K562 (cell line): Measurements from ENCODE around the gene NFATC2. TPM values are rescaled to one million over a fixed set of nuclear protein-coding genes. Genes with fewer than 3 reads are reported as not detected.
A peak's percentile ranks its signal among the peaks of the same experiment; 100 is the strongest.

ENCODE experiments used
- ATAC-seq: fragments of 200-7000 bp; cut with Tn5 transposase; 3 replicates; pipeline ENCODE4 v1.9.1; 2020; ENCODE audit warnings: moderate library complexity
- BruUV-seq: library from RNA; stranded (reverse); fragments of 400-500 nt; replicated peaks from 2 replicates; lab custom pipeline; 2021; lab: Mats Ljungman, UMichigan
- CTCF ChIA-PET: fragments of 300-600 bp; formaldehyde crosslinking; extraction: SDS; loops from one replicate; lab custom pipeline; 2021; ENCODE audit warnings: low intra/inter-chr PET ratio; lab: Yijun Ruan, JAX
- POLR2A ChIA-PET: fragments of 300-600, 350-650 bp; sonication (Branson Sonifier 250); formaldehyde crosslinking; extraction: SDS; loops from one replicate; lab custom pipeline; 2021; ENCODE audit warnings: antibody characterized with exemption, inconsistent platforms; lab: Yijun Ruan, JAX
- DNase-seq, 4 experiments: peaks; one replicate each; pipeline versions ENCODE4 v3.0.0 to v3.0.0-alpha.2; 2011 to 2018; ENCODE audit warnings: low spot score in 3 of 4, mixed read lengths in 3 of 4; ENCODE audit errors: extremely low read depth in 1 of 4
- FAIRE-seq: peaks from 2 replicates; lab custom pipeline; 2011; peaks lifted over from hg19 to GRCh38; lab: Jason Lieb, UNC
- H2AFZ ChIP-seq: 2 replicates; pipeline ENCODE4 v1.6.0; 2011; ENCODE audit warnings: low read depth, low read length, control low read depth, inconsistent platforms
- H3K27ac ChIP-seq: fragments of 200-600 bp; 3 replicates; pipeline ENCODE4 v1.8.0; 2011; ENCODE audit warnings: low read depth, mild to moderate bottlenecking, control low read depth, inconsistent platforms, low read length, moderate library complexity, mixed read lengths; ENCODE audit errors: extremely low read depth
- H3K27me3 ChIP-seq, 2 experiments: fragments of 300-600 bp in 1 of 2; 2 replicates in 1 of 2; 3 replicates in 1 of 2; pipeline versions ENCODE4 v1.6.0 to v1.8.0; 2011; ENCODE audit warnings: inconsistent platforms in 2 of 2, low read length in 2 of 2, mild to moderate bottlenecking in 1 of 2, mixed read lengths in 1 of 2, moderate library complexity in 1 of 2; ENCODE audit not compliant: control insufficient read depth in 2 of 2, insufficient read depth in 2 of 2
- H3K36me3 ChIP-seq: fragments of 300-600 bp; 3 replicates; pipeline ENCODE4 v1.8.0; 2011; ENCODE audit warnings: mild to moderate bottlenecking, low read length, inconsistent platforms; ENCODE audit not compliant: control insufficient read depth, insufficient read depth
- H3K4me1 ChIP-seq, 2 experiments: fragments of 200-600 bp in 1 of 2; replicated peaks in 1 of 2; 2 replicates in 1 of 2; 3 replicates in 1 of 2; pipeline versions ENCODE4 v1.5.1 to v1.8.0; 2011; ENCODE audit warnings: inconsistent platforms in 2 of 2, low read length in 2 of 2, mild to moderate bottlenecking in 1 of 2, mixed read lengths in 1 of 2, moderate library complexity in 1 of 2; ENCODE audit not compliant: control insufficient read depth in 2 of 2, insufficient read depth in 2 of 2
- H3K4me2 ChIP-seq: 2 replicates; pipeline ENCODE4 v1.6.1; 2011; ENCODE audit warnings: low read length, control low read depth, inconsistent platforms, mixed read lengths; ENCODE audit not compliant: insufficient read depth
- H3K4me3 ChIP-seq: fragments of 200-600 bp; sonication (generic), shearing (Covaris generic); 2 replicates; pipeline ENCODE4 v1.5.1; 2016; ENCODE audit warnings: control low read depth, inconsistent platforms
- H3K79me2 ChIP-seq: fragments of 200-600 bp; 3 replicates; pipeline ENCODE4 v1.8.0; 2011; ENCODE audit warnings: low read length, inconsistent platforms; ENCODE audit not compliant: control insufficient read depth, insufficient read depth
- H3K9ac ChIP-seq, 2 experiments: 2 replicates each; pipeline versions ENCODE4 v1.6.0 to v1.6.1; 2011; ENCODE audit warnings: low read depth in 2 of 2, low read length in 2 of 2, control low read depth in 1 of 2, inconsistent platforms in 1 of 2, mild to moderate bottlenecking in 1 of 2, mixed read lengths in 1 of 2; ENCODE audit not compliant: insufficient read depth in 1 of 2
- H3K9me1 ChIP-seq: one replicate; pipeline ENCODE4 v1.6.0; 2011; ENCODE audit warnings: inconsistent platforms, mild to moderate bottlenecking, low read length, moderate library complexity; ENCODE audit not compliant: control insufficient read depth, insufficient read depth
- H3K9me3 ChIP-seq: replicated peaks from 2 replicates; pipeline ENCODE4 v1.5.1; 2011; ENCODE audit warnings: low read depth, low read length, inconsistent platforms; ENCODE audit not compliant: control insufficient read depth, insufficient read depth
- H4K20me1 ChIP-seq: replicated peaks from 2 replicates; pipeline ENCODE4 v1.6.1; 2011; ENCODE audit warnings: low read length, inconsistent platforms, mixed read lengths; ENCODE audit not compliant: control insufficient read depth, insufficient read depth
- ADNP ChIP-seq: fragments of 200-800 bp; sonication (Bioruptor generic); IDR thresholded peaks from 2 replicates; pipeline ENCODE4 v1.6.1; 2016; ENCODE audit warnings: missing genetic modification characterization, missing compliant biosample characterization
- ARID3A ChIP-seq: IDR thresholded peaks from 2 replicates; pipeline ENCODE4 v1.6.1; 2012; ENCODE audit warnings: low read depth, low read length, improper control_type of control experiment, borderline replicate concordance
- E2F8 ChIP-seq: fragments of 450-650 bp; IDR thresholded peaks from 2 replicates; pipeline ENCODE4 v1.7.1; 2018; ENCODE audit warnings: mild to moderate bottlenecking, low read depth; ENCODE audit not compliant: partially characterized antibody
- MYC ChIP-seq, 2 experiments: fragments of 250-450 bp in 1 of 2; sonication (Bioruptor Pico) in 1 of 2; IDR thresholded peaks; 2 replicates each; pipeline versions ENCODE4 v1.5.1 to v1.6.1; 2012 to 2021; ENCODE audit warnings: low read depth in 2 of 2, borderline replicate concordance in 1 of 2, improper control_type of control experiment in 1 of 2, low read length in 1 of 2, mild to moderate bottlenecking in 1 of 2, moderate library complexity in 1 of 2
- RBM25 ChIP-seq: fragments of 200-400 bp; formaldehyde crosslinking; IDR thresholded peaks from 2 replicates; pipeline ENCODE4 v1.6.1; 2018; ENCODE audit warnings: low read length, low read depth, moderate library complexity; ENCODE audit not compliant: severe bottlenecking
- ZNF263 ChIP-seq: sonication (generic); formaldehyde crosslinking; IDR thresholded peaks from 2 replicates; pipeline ENCODE4 v1.8.0; 2022; ENCODE audit warnings: mild to moderate bottlenecking, missing genetic modification reagents, borderline replicate concordance
- ZNF444 ChIP-seq: fragments of 250-450 bp; sonication (Bioruptor Pico); IDR thresholded peaks from 2 replicates; pipeline ENCODE4 v1.4.0; 2020; ENCODE audit warnings: mild to moderate bottlenecking, moderate library complexity
- WGBS: fragments of 100-300 bp; shearing (Covaris generic); methylation state at CpG from one replicate; pipeline ENCODE4 v1.1.6; 2016; ENCODE audit warnings: low coverage, mixed read lengths; ENCODE audit not compliant: insufficient coverage; ENCODE audit errors: missing lambda C conversion rate; 5-methylcytosine and 5-hydroxymethylcytosine counted together
- in situ Hi-C: fragments of 300-500 bp; cut with MboI; formaldehyde crosslinking; loops from 4 replicates; pipeline ENCODE4 v1.15.0; 2018; ENCODE audit warnings: inconsistent platforms, mixed read lengths
- intact Hi-C: fragments of 100-400 bp; cut with micrococcal nuclease; formaldehyde crosslinking; loops from 2 replicates; pipeline ENCODE4 v1.14.2; 2022
- polyA plus RNA-seq, 8 experiments: library from polyadenylated mRNA; depleted of rRNA in 4 of 8; stranded (reverse) in 5 of 8; unstranded in 3 of 8; fragments of >200 nt; fragmentation: Nextera tagmentation in 2 of 8; fragmentation: Illumina TruSeq in 1 of 8; extraction: Ambion mirVana in 2 of 8; extraction: Trizol in 1 of 8; gene quantifications; 2 replicates each; pipeline versions ENCODE4 v1.2.1 to v1.2.3, GENCODE V29; 2011 to 2014; ENCODE audit warnings: inconsistent platforms in 1 of 8, missing spikeins in 1 of 8
- total RNA-seq, 7 experiments: library from RNA; depleted of rRNA in 6 of 7; stranded (reverse); fragments of >200 nt in 6 of 7; fragmentation: Illumina TruSeq in 2 of 7; extraction: Trizol in 2 of 7; gene quantifications; 2 replicates each; pipeline versions ENCODE4 v1.2.1 to v1.2.3, GENCODE V29; 2011 to 2021; ENCODE audit warnings: low replicate concordance in 1 of 7

Gene NFATC2
- total and polyA plus RNA-seq, 9 of the 15 experiments (the other 6 are each of a cell fraction or from before 2014, with no cell fraction given) = 1.9 to 11.2 (median 3.0) TPM

DNA sequence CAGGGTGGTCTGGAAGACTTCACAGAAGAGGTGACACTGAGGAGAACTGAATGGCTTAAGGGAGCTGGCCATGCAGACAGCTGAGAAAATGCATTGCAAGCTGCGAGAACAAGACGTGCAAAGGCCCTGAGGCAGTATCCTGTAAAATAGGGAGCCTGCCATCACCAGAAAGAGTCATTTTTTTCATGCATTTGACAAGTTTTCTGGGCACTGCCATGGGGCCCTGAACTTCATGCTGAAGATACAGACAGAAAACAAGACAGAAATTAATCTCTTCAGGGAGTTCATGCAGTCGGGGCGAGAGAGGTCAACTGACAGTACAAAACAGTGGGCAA lies 28.9 kb upstream of the NFATC2 start:
- Histone ChIP-seq H3K9ac (no peak overlapping the region), H3K27me3 (no peaks in the 10 kb centered on the region; a peak in 1 of 5 replicates), H4K20me1 (no peaks in the 10 kb centered on the region), H3K79me2 (no peaks in the 10 kb centered on the region), H3K9me1 (no peaks in the 10 kb centered on the region), H3K27ac (no peak overlapping the region), H3K4me3 (no peak overlapping the region), H3K36me3 (no peaks in the 10 kb centered on the region), H2AFZ (no peak overlapping the region), H3K4me2 (no peak overlapping the region), H3K9me3 (no peaks in the 10 kb centered on the region; the same call in 1 of the 2 replicates), H3K4me1 (peaks cover 0 to 8% of the 10 kb centered on the region in 2 experiments; a peak in 3 of 5 replicates)
- TF ChIP-seq RBM25 (peak; percentile 74), ZNF444 (CRISPR knock-in tag) (no peak)
- CTCF ChIA-PET = no interaction called here
- ATAC-seq (no peak), FAIRE-seq (no peak), DNase-seq (no peak)
- BruUV-seq = no TSS peak
- intact Hi-C loops = no loop called here
- 47% methylated on average over 4 of the region's 4 CpGs for WGBS
- POLR2A ChIA-PET = no interaction called here
- in situ Hi-C loops = no loop called here

- POLR2A ChIA-PET = interaction anchor here (0.6 kb wide), 1 partner anchor 640 kb away, joined by 3 read pairs; no protein-coding TSS in a partner anchor
- H3K9me1 ChIP-seq = no peaks in the 10 kb centered on the region
- ATAC-seq (peak; percentile 54), DNase-seq (no peak), FAIRE-seq (no peak)
- H2AFZ ChIP-seq = no peak overlapping the region
- H3K27ac ChIP-seq = no peak overlapping the region
- no peaks in the 10 kb centered on the region for H4K20me1 ChIP-seq
- H3K27me3 ChIP-seq = no peaks in the 10 kb centered on the region; a peak in 1 of 5 replicates
- H3K9ac ChIP-seq = peak overlapping the region in 1 of 2 experiments; percentile 68; a peak in 2 of 4 replicates
- no peaks in the 10 kb centered on the region for H3K79me2 ChIP-seq
- peaks cover 0 to 8% of the 10 kb centered on the region in 2 experiments; a peak in 3 of 5 replicates for H3K4me1 ChIP-seq
- intact Hi-C loops = no loop called here
- CTCF ChIA-PET = no interaction called here
- no TSS peak for BruUV-seq
- no peaks in the 10 kb centered on the region; the same call in 1 of the 2 replicates for H3K9me3 ChIP-seq
- no peak overlapping the region for H3K4me2 ChIP-seq
- no peaks in the 10 kb centered on the region for H3K36me3 ChIP-seq
- no peak overlapping the region for H3K4me3 ChIP-seq
- in situ Hi-C loops = no loop called here
- 25% methylated on average over 15 of the region's 16 CpGs for WGBS
- TF ChIP-seq ADNP (no peak), E2F8 (no peak), ARID3A (no peak), ZNF263 (CRISPR knock-in tag) (no peak), MYC (IDR thresholded peaks at IDR 0.05; ENCODE audit: low read depth, low read length) (no peak), MYC (CRISPR knock-in tag; IDR thresholded peaks at IDR 0.05; ENCODE audit: borderline replicate concordance, low read depth) (no peak)
These were observed 28.4 kb upstream of the NFATC2 start for GRCh38 chr20:51570739-51571459.
